ENCODE results near the gene KCNK10. TPM values are rescaled to one million over a fixed set of nuclear protein-coding genes. Genes with fewer than 3 reads are reported as not detected.

The KCNK10 gene
- polyA plus RNA-seq, 3 donors: 0.05 TPM; not detected in 2

GRCh38 chr14:88247228-88247627 is 75.8 kb downstream of the KCNK10 start:
- H3K36me3 Mint-ChIP-seq: no peaks in the 10 kb centered on the region

GRCh38 chr14:88245321-88245720 is 77.7 kb downstream of the KCNK10 start:
- intact Hi-C loops (cut with micrococcal nuclease): no loop called here
- Histone ChIP-seq H3K4me3 (replicated peaks in 1 of 3; ENCODE audit: low read depth in 2 of 3, low read length in 3 of 3) (no peak overlapping the region), H2AFZ (ENCODE audit: insufficient read depth, low read depth, low read length, poor library complexity, severe bottlenecking) (no peak overlapping the region), H3K9me3 (replicated peaks in 1 of 2; ENCODE audit: control insufficient read depth in 1 of 2, insufficient read depth in 1 of 2, low read length in 2 of 2) (no peaks in the 10 kb centered on the region), H3K36me3 (replicated peaks in 1 of 2; ENCODE audit: control insufficient read depth in 1 of 2, insufficient read depth in 2 of 2, low read length in 2 of 2) (no peaks in the 10 kb centered on the region), H3K27me3 (ENCODE audit: control insufficient read depth in 2 of 2, insufficient read depth in 2 of 2, low read length in 2 of 2) (no peaks in the 10 kb centered on the region), H4K20me1 (ENCODE audit: insufficient read depth, low read length) (no peaks in the 10 kb centered on the region), H3K27ac (ENCODE audit: low read depth in 1 of 2, low read length in 2 of 2) (no peak overlapping the region), H3K9ac (ENCODE audit: insufficient read depth, low read length, poor library complexity, severe bottlenecking) (no peak overlapping the region), H3K79me2 (ENCODE audit: insufficient read depth, low read length) (no peaks in the 10 kb centered on the region), H3K4me2 (replicated peaks; ENCODE audit: extremely low read depth, low read length, poor library complexity, severe bottlenecking) (no peak overlapping the region), H3K4me1 (ENCODE audit: control insufficient read depth in 1 of 2, insufficient read depth in 2 of 2, low read length in 2 of 2) (no peaks in the 10 kb centered on the region)
- H3K4me3 Mint-ChIP-seq: no peak overlapping the region
- peaks cover 0 to 3% (median 0%) of the 10 kb centered on the region in 7 donors for H3K9me3 Mint-ChIP-seq
- no peaks in the 10 kb centered on the region for H3K4me1 Mint-ChIP-seq
- H3K36me3 Mint-ChIP-seq: no peaks in the 10 kb centered on the region
- no peak for TF ChIP-seq CTCF (IDR thresholded peaks at IDR 0.05)
- WGBS (ENCODE audit: insufficient coverage): 78% methylated on average over 5 of the region's 8 CpGs
- no peak for DNase-seq
- H3K27me3 Mint-ChIP-seq (ENCODE audit: low read depth in 3 of 3): peaks cover 3 to 6% (median 4%) of the 10 kb centered on the region in 3 donors
- no peak overlapping the region for H3K27ac Mint-ChIP-seq

More at GRCh38 chr14:88247228-88247627, 75.8 kb downstream of the KCNK10 start:
- Histone ChIP-seq H4K20me1 (ENCODE audit: insufficient read depth, low read length) (no peaks in the 10 kb centered on the region), H3K27ac (ENCODE audit: low read depth in 1 of 2, low read length in 2 of 2) (no peak overlapping the region), H2AFZ (ENCODE audit: insufficient read depth, low read depth, low read length, poor library complexity, severe bottlenecking) (no peak overlapping the region), H3K4me1 (ENCODE audit: control insufficient read depth in 1 of 2, insufficient read depth in 2 of 2, low read length in 2 of 2) (no peaks in the 10 kb centered on the region), H3K27me3 (ENCODE audit: control insufficient read depth in 2 of 2, insufficient read depth in 2 of 2, low read length in 2 of 2) (no peaks in the 10 kb centered on the region), H3K9ac (ENCODE audit: insufficient read depth, low read length, poor library complexity, severe bottlenecking) (no peak overlapping the region), H3K9me3 (replicated peaks in 1 of 2; ENCODE audit: control insufficient read depth in 1 of 2, insufficient read depth in 1 of 2, low read length in 2 of 2) (no peaks in the 10 kb centered on the region), H3K4me3 (replicated peaks in 1 of 3; ENCODE audit: low read depth in 2 of 3, low read length in 3 of 3) (no peak overlapping the region), H3K4me2 (replicated peaks; ENCODE audit: extremely low read depth, low read length, poor library complexity, severe bottlenecking) (no peak overlapping the region), H3K79me2 (ENCODE audit: insufficient read depth, low read length) (no peaks in the 10 kb centered on the region), H3K36me3 (replicated peaks in 1 of 2; ENCODE audit: control insufficient read depth in 1 of 2, insufficient read depth in 2 of 2, low read length in 2 of 2) (no peaks in the 10 kb centered on the region)
- Mint-ChIP-seq H3K9me3 (peaks cover 0 to 3% (median 0%) of the 10 kb centered on the region in 7 donors), H3K27me3 (ENCODE audit: low read depth in 3 of 3) (peaks cover 6% of the 10 kb centered on the region in 3 donors), H3K27ac (no peak overlapping the region), H3K4me3 (no peak overlapping the region), H3K4me1 (no peaks in the 10 kb centered on the region)
- intact Hi-C loops (cut with micrococcal nuclease): no loop called here
- WGBS (ENCODE audit: insufficient coverage): 60% methylated on average over 1 of the region's 4 CpGs
- TF ChIP-seq CTCF (IDR thresholded peaks at IDR 0.05): no peak
- no peak for DNase-seq

All from CD14-positive monocyte (primary cell).